PC-3 (cell line): ENCODE results near the gene LTC4S. TPM values are rescaled to one million over a fixed set of nuclear protein-coding genes. Genes with fewer than 3 reads are reported as not detected.

Source experiments
- ATAC-seq: fragments of 200-7000 bp; cut with Tn5 transposase; 2 replicates; pipeline ENCODE4 v1.9.1; 2020; ENCODE audit warnings: mild to moderate bottlenecking, moderate library complexity
- BruUV-seq: library from RNA; stranded (reverse); fragments of 400-500 nt; replicated peaks from 2 replicates; lab custom pipeline; 2021; lab: Mats Ljungman, UMichigan
- CTCF ChIA-PET: fragments of 300-600 bp; sonication (Branson Sonifier 250); formaldehyde crosslinking; loops from one replicate; lab custom pipeline; 2022; ENCODE audit warnings: antibody characterized with exemption; lab: Charles Lee
- POLR2A ChIA-PET: fragments of 300-600 bp; sonication (Branson Sonifier 250); formaldehyde crosslinking; loops from one replicate; lab custom pipeline; 2022; ENCODE audit warnings: antibody characterized with exemption; ENCODE audit not compliant: unreplicated experiment; lab: Charles Lee
- DNase-seq: peaks from one replicate; pipeline ENCODE4 v3.0.0-alpha.2; 2015
- H2AFZ ChIP-seq: fragments of 300-600 bp; sonication (generic); 2 replicates; pipeline ENCODE4 v1.6.0; 2016; ENCODE audit warnings: antibody characterized with exemption, low read length
- H3F3A ChIP-seq: fragments of 300-600 bp; sonication (generic); one replicate; pipeline ENCODE4 v1.6.0; 2017; ENCODE audit warnings: antibody characterized with exemption, low read length, control low read depth, mild to moderate bottlenecking; ENCODE audit not compliant: unreplicated experiment
- H3K27ac ChIP-seq: fragments of 300-600 bp; sonication (generic); 2 replicates; pipeline ENCODE4 v1.5.1; 2016; ENCODE audit warnings: mild to moderate bottlenecking, low read length
- H3K27me3 ChIP-seq: fragments of 300-600 bp; sonication (generic); 2 replicates; pipeline ENCODE4 v1.6.1; 2016; ENCODE audit warnings: low read length, mixed read lengths
- H3K36me3 ChIP-seq: fragments of 300-600 bp; sonication (generic); 2 replicates; pipeline ENCODE4 v1.6.1; 2016; ENCODE audit warnings: low read depth, mixed run types, low read length, mixed read lengths
- H3K4me1 ChIP-seq: fragments of 300-600 bp; sonication (generic); 2 replicates; pipeline ENCODE4 v1.5.1; 2016; ENCODE audit warnings: low read length; ENCODE audit not compliant: insufficient read depth
- H3K4me2 ChIP-seq: fragments of 300-600 bp; sonication (generic); 2 replicates; pipeline ENCODE4 v1.6.0; 2016; ENCODE audit warnings: low read length
- H3K4me3 ChIP-seq: fragments of 300-600 bp; sonication (generic); 2 replicates; pipeline ENCODE4 v1.5.1; 2016; ENCODE audit warnings: mild to moderate bottlenecking, low read length, mixed read lengths
- H3K79me2 ChIP-seq: fragments of 300-600 bp; sonication (generic); 2 replicates; pipeline ENCODE4 v1.6.1; 2017; ENCODE audit warnings: low read length, mixed read lengths
- H3K9ac ChIP-seq: fragments of 300-600 bp; sonication (generic); 2 replicates; pipeline ENCODE4 v1.6.0; 2016; ENCODE audit warnings: mild to moderate bottlenecking, low read length
- H3K9me2 ChIP-seq: fragments of 300-600 bp; sonication (generic); replicated peaks from 2 replicates; pipeline ENCODE4 v1.6.1; 2016; ENCODE audit warnings: mixed run types, low read length, mixed read lengths
- H3K9me3 ChIP-seq: fragments of 300-600 bp; sonication (generic); 2 replicates; pipeline ENCODE4 v1.6.1; 2016; ENCODE audit warnings: low read length, mixed read lengths
- H4K20me1 ChIP-seq: fragments of 300-600 bp; sonication (generic); 2 replicates; pipeline ENCODE4 v1.6.1; 2016; ENCODE audit warnings: low read length, mixed read lengths
- CTCF ChIP-seq: fragments of 300-600 bp; sonication (generic); conservative IDR thresholded peaks from 2 replicates; pipeline ENCODE4 v1.5.1; 2017; ENCODE audit warnings: antibody characterized with exemption, low read depth, mild to moderate bottlenecking, low read length
- EZH2 ChIP-seq: fragments of 300-600 bp; sonication (generic); IDR thresholded peaks from one replicate; pipeline ENCODE4 v1.6.1; 2017; ENCODE audit warnings: antibody characterized with exemption, mild to moderate bottlenecking, low read length; ENCODE audit not compliant: unreplicated experiment
- EZH2phosphoT487 ChIP-seq: fragments of 300-600 bp; sonication (generic); IDR thresholded peaks from 2 replicates; pipeline ENCODE4 v1.6.1; 2018; ENCODE audit warnings: mild to moderate bottlenecking, antibody characterized with exemption, low read length, borderline replicate concordance
- intact Hi-C: fragments of 100-400 bp; cut with micrococcal nuclease; formaldehyde crosslinking; loops from 2 replicates; pipeline ENCODE4 v1.9.0; 2023
- total RNA-seq: library from RNA; depleted of rRNA; stranded (reverse); fragments of >200 nt; gene quantifications from 2 replicates; pipeline ENCODE4 v1.2.3, GENCODE V29; 2014

LTC4S gene
- total RNA-seq, 1 experiment from 2014 or later: 1.5 TPM

GRCh38 chr5:179839328-179840256 lies 45.8 kb downstream of the LTC4S start:
- peak; percentile 18; the same call in 1 of the 2 replicates for ATAC-seq
- ChIA-PET POLR2A (interaction anchor here (0.6 kb wide), 1 partner anchor 28 kb away, joined by 3 read pairs; no protein-coding TSS in a partner anchor), CTCF (interaction anchor here (0.6 kb wide), 1 partner anchor 654 kb away, joined by 3 read pairs; no protein-coding TSS in a partner anchor)
- no peak for TF ChIP-seq CTCF
- no peak for TF ChIP-seq EZH2
- no peak for TF ChIP-seq EZH2phosphoT487
- peaks cover 6% of the 10 kb centered on the region for H3F3A ChIP-seq
- no peaks in the 10 kb centered on the region for H3K4me1 ChIP-seq
- TSS peak; percentile 8 for BruUV-seq
- no peaks in the 10 kb centered on the region for H3K9me2 ChIP-seq
- peaks cover 16% of the 10 kb centered on the region for H3K36me3 ChIP-seq
- H3K27ac ChIP-seq: no peak overlapping the region
- H3K4me2 ChIP-seq: no peak overlapping the region
- no peak overlapping the region for H3K9ac ChIP-seq
- DNase-seq: no peak
- H3K4me3 ChIP-seq: no peak overlapping the region
- intact Hi-C loops: no loop called here
- no peak overlapping the region for H2AFZ ChIP-seq
- no peaks in the 10 kb centered on the region for H3K79me2 ChIP-seq
- no peaks in the 10 kb centered on the region for H4K20me1 ChIP-seq
- H3K27me3 ChIP-seq: no peaks in the 10 kb centered on the region
- no peaks in the 10 kb centered on the region for H3K9me3 ChIP-seq

- H3K36me3 ChIP-seq: peaks cover 16% of the 10 kb centered on the region
- TF ChIP-seq CTCF: no peak
- TF ChIP-seq EZH2: no peak
- no TSS peak for BruUV-seq
- no peak overlapping the region for H3K4me3 ChIP-seq
- POLR2A ChIA-PET: interaction anchor here (0.6 kb wide), 2 partner anchors 27 to 42 kb away, joined by 3 read pairs; no protein-coding TSS in a partner anchor
- intact Hi-C loops: no loop called here
- H2AFZ ChIP-seq: no peak overlapping the region
- peaks cover 6% of the 10 kb centered on the region for H3F3A ChIP-seq
- no peak overlapping the region for H3K4me2 ChIP-seq
- ATAC-seq (no peak), DNase-seq (no peak)
- H4K20me1 ChIP-seq: no peaks in the 10 kb centered on the region
- H3K79me2 ChIP-seq: no peaks in the 10 kb centered on the region
- no peak overlapping the region for H3K9ac ChIP-seq
- H3K27ac ChIP-seq: no peak overlapping the region
- H3K27me3 ChIP-seq: no peaks in the 10 kb centered on the region
- no peaks in the 10 kb centered on the region for H3K4me1 ChIP-seq
- H3K9me3 ChIP-seq: no peaks in the 10 kb centered on the region
- CTCF ChIA-PET: interaction anchor here (0.6 kb wide), 1 partner anchor 653 kb away, joined by 3 read pairs; no protein-coding TSS in a partner anchor
- no peaks in the 10 kb centered on the region for H3K9me2 ChIP-seq
These were observed 46.5 kb downstream of the LTC4S start for GRCh38 chr5:179840321-179840720.
